ENCODE measurements around the gene PP2D1. TPM values are rescaled to one million over a fixed set of nuclear protein-coding genes. Genes with fewer than 3 reads are reported as not detected.
"Not testable (repeated sequence)": the region's sequence is repeated elsewhere in the genome, so short reads cannot be mapped to it uniquely, and the experiment has no call there.

The PP2D1 gene
- total RNA-seq, 1 donor from 2014 or later, result not detected

DNA sequence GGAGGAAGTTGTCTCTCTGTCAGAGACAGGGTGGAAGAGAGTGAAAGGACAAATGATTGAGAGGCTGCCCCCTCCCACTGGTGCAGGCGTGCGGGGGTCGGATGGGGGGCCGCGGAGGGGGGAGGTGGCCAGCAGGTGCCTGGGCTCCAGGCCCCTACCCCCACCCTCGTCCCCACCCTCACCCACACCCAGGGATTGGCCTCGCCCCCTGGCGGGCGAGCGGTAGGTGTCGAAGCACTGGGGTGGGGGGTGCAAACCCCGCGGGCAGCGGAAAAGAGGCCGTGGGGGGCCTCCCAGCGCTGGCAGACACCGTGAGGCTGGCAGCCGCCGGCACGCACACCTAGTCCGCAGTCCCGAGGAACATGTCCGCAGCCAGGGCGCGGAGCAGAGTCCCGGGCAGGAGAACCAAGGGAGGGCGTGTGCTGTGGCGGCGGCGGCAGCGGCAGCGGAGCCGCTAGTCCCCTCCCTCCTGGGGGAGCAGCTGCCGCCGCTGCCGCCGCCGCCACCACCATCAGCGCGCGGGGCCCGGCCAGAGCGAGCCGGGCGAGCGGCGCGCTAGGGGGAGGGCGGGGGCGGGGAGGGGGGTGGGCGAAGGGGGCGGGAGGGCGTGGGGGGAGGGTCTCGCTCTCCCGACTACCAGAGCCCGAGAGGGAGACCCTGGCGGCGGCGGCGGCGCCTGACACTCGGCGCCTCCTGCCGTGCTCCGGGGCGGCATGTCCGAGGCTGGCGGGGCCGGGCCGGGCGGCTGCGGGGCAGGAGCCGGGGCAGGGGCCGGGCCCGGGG, 27.9 kb upstream of the PP2D1 start, which contains the start of gene KAT2B:
Gene KAT2B, plus strand, starts transcription at position 682 of the 783 bp plus-strand sequence. Its CDS starts 32 bp downstream, at position 714.
- DNase-seq (ENCODE audit: low spot score), result peak; percentile 72

DNA sequence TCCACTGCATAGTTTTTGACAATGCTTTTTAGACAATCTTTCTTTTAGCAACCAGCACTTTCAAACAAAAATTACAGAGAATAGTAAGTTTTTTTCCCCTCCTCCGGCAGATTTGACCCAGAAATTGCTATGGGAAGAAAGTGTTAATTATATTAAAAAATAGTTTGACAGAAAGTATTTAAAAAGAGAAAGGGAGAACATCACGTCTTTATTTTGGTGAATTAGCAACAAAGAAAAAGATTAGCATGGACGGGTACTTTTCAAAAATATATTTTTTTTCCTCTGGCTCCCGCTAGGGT, 27.4 kb upstream of the PP2D1 start:
- DNase-seq (ENCODE audit: low spot score), result no peak

DNA sequence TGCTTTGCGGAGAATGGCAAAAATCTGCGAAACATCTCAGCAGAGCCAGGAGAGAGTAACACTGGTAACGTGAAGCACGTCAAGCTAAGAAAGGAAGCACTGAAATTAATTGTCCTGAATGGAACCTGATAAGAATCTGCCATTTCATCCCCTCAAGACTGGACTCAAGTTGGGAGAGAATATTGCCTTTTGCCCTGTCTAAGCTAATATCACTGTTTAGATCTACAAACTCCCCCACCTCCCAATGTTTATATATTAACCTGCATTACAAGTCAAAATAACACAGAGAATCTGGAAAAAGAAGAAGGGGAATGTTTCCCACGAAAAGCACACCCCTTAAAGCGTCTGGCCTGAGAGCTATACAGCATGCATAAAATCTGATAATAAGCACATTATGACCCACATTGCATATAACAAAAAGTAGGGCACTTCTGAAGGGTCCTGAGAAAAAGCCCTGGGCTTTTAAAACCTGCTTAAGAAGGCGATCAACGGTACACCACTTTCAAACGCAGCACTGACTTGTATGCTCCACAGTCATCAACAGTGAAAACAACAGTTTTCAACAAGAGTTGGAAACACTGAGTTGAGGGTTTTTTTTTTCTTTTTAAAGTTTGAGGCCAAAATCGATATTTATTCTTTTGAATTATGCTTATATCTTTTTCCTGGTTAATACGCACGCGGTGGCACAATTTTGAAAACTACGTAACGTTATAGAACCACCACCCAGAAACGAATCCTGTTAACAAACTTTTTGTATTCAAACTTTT, 26.8 kb upstream of the PP2D1 start:
- no peak for DNase-seq (ENCODE audit: low spot score)

DNA sequence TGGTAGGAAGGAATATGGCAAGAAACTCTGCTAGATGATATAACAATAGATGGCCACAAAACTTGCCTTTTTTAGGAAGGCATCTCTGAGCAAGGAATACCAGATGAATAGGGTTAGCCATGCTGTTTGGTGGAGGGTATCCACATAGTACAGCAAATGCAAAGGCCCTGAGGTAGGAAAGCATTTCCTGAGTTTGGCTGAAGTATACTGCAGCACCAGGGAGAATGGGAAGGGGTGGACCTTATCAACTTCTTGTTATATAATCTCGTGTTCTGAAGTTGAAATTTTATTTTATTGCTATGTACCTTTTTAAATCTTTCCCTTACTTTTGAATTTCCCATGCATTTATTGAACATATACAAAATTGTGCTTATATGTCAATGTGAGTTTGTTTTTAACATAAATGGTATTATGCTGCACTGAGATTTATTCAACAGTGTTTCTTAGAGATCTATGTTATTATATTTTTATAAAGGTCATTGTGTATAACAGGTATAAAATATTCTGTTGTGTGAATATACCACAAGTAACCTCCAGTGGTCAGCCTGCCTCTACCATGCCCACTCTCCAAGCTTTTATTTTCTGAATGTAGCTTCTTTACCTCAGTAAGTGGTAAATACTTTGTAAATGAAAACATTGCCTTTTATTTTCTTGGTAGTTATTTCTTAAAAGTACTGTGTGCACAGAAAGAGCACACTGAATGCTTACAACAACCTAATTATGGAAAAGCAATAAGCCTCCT, 25.4 kb upstream of the PP2D1 start:
- no peak for DNase-seq (ENCODE audit: low spot score)

DNA sequence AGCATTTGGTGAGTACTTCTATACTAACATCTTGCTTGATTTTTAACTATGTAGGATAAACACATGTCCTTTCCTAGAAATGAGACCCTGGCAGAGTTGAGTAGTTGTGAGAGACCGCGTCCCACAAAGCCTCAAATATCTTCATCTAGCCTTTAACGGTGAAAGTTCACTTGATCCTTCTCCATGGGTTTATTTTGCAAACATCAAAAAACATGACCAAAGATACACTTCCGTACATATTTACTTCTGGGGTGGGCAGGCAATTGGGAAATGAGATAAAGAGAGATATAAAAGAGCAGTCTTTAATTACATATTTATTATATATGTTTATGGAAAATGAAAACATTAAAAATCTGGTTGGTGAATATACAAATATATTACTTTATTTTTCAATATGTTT, 23.0 kb upstream of the PP2D1 start:
- no peak for DNase-seq (ENCODE audit: low spot score)

DNA sequence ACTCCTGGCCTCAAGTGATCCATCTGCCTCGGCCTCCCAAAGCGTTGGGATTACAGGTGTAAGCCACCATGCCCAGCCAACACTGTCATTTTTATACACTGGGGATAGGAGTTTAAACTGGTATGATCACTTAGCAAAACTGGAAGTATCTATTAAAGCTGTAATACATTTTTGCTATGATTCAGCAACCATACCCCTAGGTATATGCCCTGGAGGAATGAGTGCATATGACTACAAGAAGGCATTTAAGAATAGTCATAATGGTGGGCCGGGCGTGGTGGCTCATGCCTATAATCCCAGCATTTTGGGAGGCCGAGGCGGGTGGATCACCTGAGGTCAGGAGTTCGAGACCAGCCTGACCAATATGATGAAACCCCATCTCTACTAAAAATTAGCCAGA, 19.9 kb upstream of the PP2D1 start:
- not testable (repeated sequence) for DNase-seq (ENCODE audit: low spot score)

DNA sequence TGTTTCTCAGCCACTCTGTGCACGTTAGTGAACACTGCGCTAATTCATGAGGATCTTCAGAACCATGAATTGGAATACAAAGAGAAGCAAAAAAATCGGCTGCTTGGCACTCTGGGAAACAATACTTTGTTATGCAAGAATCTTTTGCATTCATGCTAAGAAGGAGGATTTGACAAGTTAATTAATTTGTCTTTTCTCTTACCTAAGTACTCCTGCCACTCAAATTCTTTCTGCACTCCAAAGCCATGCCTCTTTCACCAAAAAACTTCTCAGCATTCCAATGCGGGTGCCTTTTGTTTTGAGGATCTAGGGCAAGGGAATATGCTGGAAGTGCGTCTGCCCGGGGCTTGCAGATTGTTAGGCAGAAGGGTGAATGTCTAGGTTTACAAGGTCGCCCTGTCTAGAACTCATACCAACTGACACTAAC, 16.9 kb upstream of the PP2D1 start:
- DNase-seq (ENCODE audit: low spot score), result no peak

DNA sequence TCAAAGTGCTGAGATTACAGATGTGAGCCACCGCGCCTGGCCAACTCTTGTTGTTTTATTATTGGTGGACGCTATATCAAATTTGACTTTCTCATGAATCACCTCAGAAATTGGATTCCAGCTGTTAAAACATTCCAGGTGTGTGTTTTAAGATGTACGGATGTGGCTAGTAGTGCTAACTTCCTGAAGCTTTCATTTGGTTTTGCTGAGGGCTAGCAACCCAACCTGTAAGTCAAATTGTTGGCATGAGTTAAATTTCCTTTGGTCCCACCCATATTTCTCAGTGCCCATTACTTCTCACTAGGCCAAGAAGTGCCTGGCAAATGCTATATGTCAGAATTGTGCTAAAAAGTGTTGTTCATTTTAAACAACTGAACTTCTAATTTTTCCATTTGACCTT, 15.1 kb upstream of the PP2D1 start:
- no peak for DNase-seq (ENCODE audit: low spot score)

DNA sequence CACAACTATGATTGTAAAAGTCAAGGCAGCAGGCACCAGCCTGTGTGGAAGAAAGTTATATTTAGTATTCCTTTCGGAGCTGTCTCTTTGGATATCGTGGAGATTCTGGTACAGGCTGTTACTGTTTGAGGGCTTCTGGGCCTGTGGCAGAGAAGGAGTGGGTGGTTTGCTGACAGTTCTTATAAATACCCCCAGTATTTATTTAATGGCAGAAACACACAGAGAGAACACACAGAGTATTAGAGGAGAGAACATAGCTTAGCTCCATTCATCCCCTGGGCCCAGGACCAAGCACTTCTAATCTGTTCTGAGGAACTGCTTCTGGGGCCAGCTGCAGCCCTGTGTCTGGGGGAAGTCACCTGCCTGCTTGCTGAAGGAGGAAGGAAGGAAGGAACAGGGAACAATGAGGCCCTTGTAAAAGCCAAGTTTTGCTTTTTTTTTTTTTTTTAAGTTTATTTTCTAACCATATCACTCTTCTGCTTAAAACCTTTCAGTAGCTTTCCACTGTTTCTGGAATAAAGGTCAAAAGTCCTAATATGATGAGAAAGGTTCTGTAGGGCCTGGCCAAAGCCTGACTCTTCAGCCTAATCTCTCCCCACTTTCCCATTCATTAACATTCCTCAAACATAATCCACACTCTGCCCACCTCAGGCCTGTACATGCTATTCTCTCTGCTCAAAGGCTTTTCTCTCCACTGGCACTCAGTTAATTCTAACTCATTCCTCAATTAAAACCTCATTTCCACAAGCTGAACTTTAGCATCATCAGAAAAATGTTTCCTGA, 11.8 kb upstream of the PP2D1 start:
- peak; percentile 26 for DNase-seq (ENCODE audit: low spot score)

DNA sequence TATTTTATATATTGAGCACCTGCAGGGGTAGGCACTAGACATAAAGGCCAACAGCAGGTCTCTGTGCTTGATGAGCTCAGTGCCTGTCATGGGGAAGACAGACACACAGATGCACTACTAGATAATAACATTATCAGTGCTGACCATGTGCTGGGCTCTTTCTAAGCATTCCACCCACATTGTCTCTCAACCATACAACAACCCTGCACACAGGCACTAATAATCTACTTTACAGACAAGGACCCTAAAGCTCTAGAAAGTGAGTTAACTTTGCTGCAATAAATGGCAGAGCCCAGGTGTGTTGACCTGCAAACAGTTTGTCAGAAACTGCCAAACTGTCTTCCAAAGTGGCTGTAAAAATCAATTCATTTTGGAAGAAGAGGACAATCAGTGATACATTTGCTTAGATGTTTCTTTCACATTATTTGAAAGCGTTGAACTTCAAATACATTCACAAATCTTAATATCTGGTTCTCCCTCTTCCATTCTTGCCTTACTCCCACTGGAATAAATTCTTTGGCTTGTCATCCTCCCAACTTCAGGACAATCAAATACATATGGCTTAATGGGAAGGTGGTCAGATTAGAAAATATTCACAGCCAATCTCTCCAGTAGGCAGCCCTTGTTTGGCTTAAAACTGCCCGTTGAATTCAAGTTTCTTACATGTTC, 11.0 kb upstream of the PP2D1 start:
- DNase-seq (ENCODE audit: low spot score), result no peak

DNA sequence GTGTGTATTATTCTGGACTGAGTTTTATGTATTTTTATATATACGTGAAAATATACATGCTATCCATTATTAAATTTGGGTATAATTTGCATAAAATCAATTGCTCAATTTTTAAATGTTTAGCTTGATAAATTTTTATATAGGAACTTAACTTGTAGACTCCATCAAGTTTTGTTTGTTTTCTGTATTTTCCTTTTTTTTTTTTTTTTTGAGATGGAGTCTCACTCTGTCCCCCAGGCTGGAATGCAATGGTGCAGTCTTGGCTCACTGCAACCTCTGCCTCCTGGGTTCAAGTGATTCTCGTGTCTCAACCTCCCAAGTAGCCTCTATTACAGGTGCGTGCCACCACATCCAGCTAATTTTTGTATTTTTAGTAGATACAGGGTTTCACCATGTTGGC, 4.0 kb upstream of the PP2D1 start:
- not testable (repeated sequence) for DNase-seq (ENCODE audit: low spot score)

DNA sequence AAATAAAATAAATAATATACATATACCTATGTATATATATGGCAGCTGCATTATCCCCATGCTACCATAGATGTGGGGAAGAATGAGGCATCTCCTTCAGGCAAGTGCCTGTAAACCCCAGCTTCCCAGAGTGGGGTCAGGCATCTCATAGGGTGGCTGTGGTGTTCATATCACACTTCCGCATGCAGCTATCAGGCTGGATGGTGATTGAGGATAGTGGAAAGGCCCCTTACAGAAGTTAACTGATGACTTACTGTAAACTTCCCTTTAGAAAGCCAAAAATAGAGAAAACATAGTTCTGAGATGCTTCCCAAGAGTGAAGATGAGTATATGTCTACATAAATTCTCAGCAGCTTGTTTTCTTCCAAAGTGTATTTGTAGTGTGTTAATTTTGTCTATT, 3.5 kb upstream of the PP2D1 start:
- DNase-seq (ENCODE audit: low spot score), result no peak

DNA sequence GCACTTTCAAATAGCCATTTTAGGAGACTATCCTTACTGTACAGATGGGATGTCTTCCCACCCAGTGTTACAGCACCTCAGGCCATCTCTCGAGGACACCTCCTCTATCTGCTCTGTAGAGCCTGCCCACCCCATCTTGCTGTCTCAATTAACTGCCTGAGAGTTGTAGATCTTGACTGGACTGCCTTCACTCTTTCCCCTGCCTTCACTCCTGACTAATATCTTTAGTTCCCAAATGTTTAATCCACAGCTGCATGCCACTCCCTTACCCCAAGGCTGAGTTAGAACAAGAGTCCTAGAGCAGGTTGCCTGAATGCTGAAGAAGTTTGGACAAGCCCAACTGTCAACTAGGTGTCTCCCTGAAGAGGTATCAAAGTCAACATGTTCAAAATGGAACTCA, 1.3 kb upstream of the PP2D1 start:
- DNase-seq (ENCODE audit: low spot score), result no peak

DNA sequence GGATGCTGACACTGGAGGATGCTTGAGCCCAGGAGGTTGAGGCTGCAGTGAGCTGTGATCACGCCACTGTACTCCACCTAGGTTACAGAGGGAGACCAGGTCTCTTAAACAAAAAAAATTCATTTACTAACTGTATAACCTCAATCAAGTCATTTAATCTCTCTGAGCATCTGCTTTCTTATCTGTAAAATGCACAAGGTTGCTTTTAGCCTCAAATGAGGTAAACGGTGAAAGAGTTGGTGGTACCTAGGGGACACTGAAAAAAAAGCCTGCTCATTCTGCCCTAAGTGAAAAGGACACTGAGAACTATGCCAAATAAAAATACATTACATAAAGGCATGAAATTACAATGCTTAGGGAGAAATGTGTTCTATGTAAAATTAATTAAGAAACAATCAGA, 3.4 kb downstream of the PP2D1 start:
- DNase-seq (ENCODE audit: low spot score), result no peak

DNA sequence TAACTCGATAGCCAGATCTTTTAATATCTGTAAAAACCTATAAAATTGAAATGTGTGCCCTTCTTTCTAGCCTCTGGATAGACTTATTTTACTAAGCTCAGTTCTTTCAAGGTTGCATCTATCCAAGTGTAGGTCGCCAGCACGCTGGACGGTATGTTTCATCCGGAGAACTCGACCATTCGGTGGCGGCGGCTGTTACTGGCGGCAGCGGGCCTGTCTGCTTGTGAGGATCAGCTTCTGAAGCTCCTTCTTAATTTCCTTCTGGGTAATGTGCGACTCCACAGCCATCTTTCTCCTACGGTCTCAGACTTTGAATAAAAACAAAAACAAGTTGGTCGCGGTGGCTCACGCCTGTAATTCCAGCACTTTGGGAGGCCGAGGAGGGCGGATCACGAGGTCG, 4.1 kb downstream of the PP2D1 start:
- DNase-seq (ENCODE audit: low spot score), result no peak

DNA sequence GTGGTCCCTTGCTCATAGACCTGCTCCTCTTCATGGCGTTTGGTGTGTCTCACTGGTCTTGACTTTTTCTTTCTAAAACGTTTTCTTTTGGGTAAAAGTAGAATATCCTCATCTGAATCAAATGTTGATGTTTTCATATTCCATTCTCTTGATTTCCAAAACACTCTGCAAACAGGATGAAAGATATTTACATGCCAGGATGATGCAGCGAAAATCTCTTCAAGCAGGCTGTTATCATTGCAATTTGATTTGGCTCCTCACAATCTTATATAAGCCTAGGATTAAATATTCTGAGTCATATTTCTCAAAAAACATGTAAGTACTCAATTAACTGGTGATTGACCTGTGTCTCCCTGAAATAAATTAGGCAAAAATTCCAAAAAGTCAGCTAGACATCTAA, 10.1 kb downstream of the PP2D1 start:
- no peak for DNase-seq (ENCODE audit: low spot score)

DNA sequence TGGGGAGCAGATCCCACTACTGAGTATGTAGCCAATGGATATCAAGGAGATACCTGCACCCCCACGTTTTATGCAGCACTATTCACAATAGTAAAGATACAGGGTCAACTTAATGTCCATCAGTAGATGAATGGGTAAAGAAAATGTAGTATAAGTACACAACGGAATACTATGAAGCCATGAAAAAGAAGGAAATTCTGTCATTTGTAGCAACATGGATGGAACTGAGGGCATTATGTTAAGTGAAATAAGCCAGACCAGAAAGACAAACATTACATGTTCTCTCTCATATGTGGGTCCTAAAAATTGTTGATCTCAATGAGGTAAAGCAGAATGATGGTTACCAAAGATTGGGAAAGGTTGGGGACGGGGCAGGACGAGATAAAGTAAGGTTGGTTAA, 14.6 kb downstream of the PP2D1 start:
- no peak for DNase-seq (ENCODE audit: low spot score)

DNA sequence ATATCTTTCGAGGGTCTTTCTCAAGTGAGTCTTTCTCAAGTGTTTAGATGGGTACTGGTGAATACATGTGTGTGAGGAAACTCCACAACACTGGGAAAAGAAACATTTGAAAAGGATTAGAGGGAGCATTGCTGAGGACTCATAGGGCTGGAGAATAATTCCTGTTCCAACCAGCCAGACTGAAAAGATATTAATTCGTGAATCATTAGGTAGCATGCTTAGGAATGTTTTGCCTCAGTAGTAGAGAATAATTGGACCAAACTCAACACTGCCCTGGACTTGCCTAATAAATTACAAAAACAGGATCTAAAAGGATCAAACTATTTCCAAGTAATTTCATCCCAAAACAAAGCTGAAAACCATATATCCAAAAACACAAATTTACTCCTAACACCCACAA, 17.3 kb downstream of the PP2D1 start:
- DNase-seq (ENCODE audit: low spot score), result no peak

DNA sequence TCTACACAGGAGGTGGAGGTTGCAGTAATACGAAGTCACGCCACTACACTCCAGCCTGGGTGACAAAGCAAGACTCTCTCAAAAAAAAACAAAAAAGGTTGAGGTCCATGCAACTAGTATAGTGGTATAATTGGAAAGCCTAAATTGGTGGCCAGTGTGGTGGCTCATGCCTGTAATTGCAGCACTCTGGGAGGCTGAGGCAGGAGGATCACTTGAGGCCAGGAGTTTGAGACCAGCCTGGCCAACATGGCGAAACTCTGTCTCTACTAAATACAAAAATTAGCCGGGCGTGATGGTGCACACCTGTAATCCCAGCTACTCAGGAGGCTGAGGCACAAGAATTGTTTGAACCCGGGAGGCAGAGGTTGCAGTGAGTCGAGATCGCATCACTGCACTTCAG, 23.2 kb downstream of the PP2D1 start:
- not testable (repeated sequence) for DNase-seq (ENCODE audit: low spot score)

DNA sequence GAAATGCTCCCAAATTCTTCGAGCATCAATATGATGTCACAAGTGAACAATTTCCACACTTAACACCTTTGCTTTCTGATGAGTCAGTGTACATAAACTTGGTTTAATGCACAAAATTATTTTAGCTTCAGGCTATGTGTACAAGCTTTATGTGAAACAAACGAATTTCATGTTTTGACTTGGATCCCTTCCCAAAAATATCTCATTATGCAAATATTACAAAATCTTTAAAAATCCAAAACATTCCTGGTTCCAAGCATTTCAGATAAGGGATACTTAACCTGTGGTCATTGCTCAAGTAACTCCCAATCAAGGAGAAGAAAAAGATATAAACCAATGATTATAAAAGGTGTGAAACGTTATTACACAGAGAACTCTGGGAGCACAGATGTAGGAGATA, 40.0 kb downstream of the PP2D1 start:
- no peak for DNase-seq (ENCODE audit: low spot score)

DNA sequence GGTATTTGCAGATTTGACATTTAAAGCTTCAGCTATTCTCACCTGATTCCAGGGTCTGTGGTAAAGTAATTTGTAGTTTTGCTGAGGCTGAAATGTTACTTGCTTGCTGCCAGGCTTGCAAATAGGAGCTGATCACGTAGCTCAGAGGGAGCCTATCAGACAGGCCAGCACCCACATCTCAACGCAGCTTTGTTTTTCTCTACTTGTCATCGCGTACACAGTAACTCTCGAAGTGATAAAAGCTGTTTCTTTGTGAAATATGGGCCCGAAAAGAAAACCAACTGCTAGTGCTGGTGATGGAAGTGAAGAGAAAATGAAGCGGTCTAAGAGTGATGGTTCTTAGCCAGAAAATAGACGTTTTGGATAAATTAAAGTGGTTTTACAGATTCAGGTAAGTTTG, 41.7 kb downstream of the PP2D1 start:
- DNase-seq (ENCODE audit: low spot score), result no peak

Data from mucosa of gallbladder (tissue), 1 donor.